GM21515 (cell line): ENCODE measurements around the gene ARHGEF28.

Experiments used
- ATAC-seq: cut with Tn5 transposase; IDR thresholded peaks from one replicate; pipeline ENCODE4 v1.9.1; 2021; ENCODE audit not compliant: unreplicated experiment

Gene ARHGEF28

GRCh38 chr5:73987915-73988314, 361.9 kb downstream of the ARHGEF28 start:
- ATAC-seq, result no peak

GRCh38 chr5:73989956-73990355, 364.0 kb downstream of the ARHGEF28 start:
- no peak for ATAC-seq
